K562 (cell line): ENCODE measurements around the gene C16orf78. TPM values are rescaled to one million over a fixed set of nuclear protein-coding genes. Genes with fewer than 3 reads are reported as not detected.
A peak's percentile ranks its signal among the peaks of the same experiment; 100 is the strongest.

Source experiments
- ATAC-seq: fragments of 200-7000 bp; cut with Tn5 transposase; 3 replicates; pipeline ENCODE4 v1.9.1; 2020; ENCODE audit warnings: moderate library complexity
- BruUV-seq: library from RNA; stranded (reverse); fragments of 400-500 nt; replicated peaks from 2 replicates; lab custom pipeline; 2021; lab: Mats Ljungman, UMichigan
- CTCF ChIA-PET: fragments of 300-600 bp; formaldehyde crosslinking; extraction: SDS; loops from one replicate; lab custom pipeline; 2021; ENCODE audit warnings: low intra/inter-chr PET ratio; lab: Yijun Ruan, JAX
- POLR2A ChIA-PET: fragments of 300-600, 350-650 bp; sonication (Branson Sonifier 250); formaldehyde crosslinking; extraction: SDS; loops from one replicate; lab custom pipeline; 2021; ENCODE audit warnings: antibody characterized with exemption, inconsistent platforms; lab: Yijun Ruan, JAX
- DNase-seq, 4 experiments: peaks; one replicate each; pipeline versions ENCODE4 v3.0.0 to v3.0.0-alpha.2; 2011 to 2018; ENCODE audit warnings: low spot score in 3 of 4, mixed read lengths in 3 of 4; ENCODE audit errors: extremely low read depth in 1 of 4
- FAIRE-seq: peaks from 2 replicates; lab custom pipeline; 2011; peaks lifted over from hg19 to GRCh38; lab: Jason Lieb, UNC
- H2AFZ ChIP-seq: 2 replicates; pipeline ENCODE4 v1.6.0; 2011; ENCODE audit warnings: low read depth, low read length, control low read depth, inconsistent platforms
- H3K27ac ChIP-seq: fragments of 200-600 bp; 3 replicates; pipeline ENCODE4 v1.8.0; 2011; ENCODE audit warnings: low read depth, mild to moderate bottlenecking, control low read depth, inconsistent platforms, low read length, moderate library complexity, mixed read lengths; ENCODE audit errors: extremely low read depth
- H3K27me3 ChIP-seq, 2 experiments: fragments of 300-600 bp in 1 of 2; 2 replicates in 1 of 2; 3 replicates in 1 of 2; pipeline versions ENCODE4 v1.6.0 to v1.8.0; 2011; ENCODE audit warnings: inconsistent platforms in 2 of 2, low read length in 2 of 2, mild to moderate bottlenecking in 1 of 2, mixed read lengths in 1 of 2, moderate library complexity in 1 of 2; ENCODE audit not compliant: control insufficient read depth in 2 of 2, insufficient read depth in 2 of 2
- H3K36me3 ChIP-seq: fragments of 300-600 bp; 3 replicates; pipeline ENCODE4 v1.8.0; 2011; ENCODE audit warnings: mild to moderate bottlenecking, low read length, inconsistent platforms; ENCODE audit not compliant: control insufficient read depth, insufficient read depth
- H3K4me1 ChIP-seq, 2 experiments: fragments of 200-600 bp in 1 of 2; replicated peaks in 1 of 2; 2 replicates in 1 of 2; 3 replicates in 1 of 2; pipeline versions ENCODE4 v1.5.1 to v1.8.0; 2011; ENCODE audit warnings: inconsistent platforms in 2 of 2, low read length in 2 of 2, mild to moderate bottlenecking in 1 of 2, mixed read lengths in 1 of 2, moderate library complexity in 1 of 2; ENCODE audit not compliant: control insufficient read depth in 2 of 2, insufficient read depth in 2 of 2
- H3K4me2 ChIP-seq: 2 replicates; pipeline ENCODE4 v1.6.1; 2011; ENCODE audit warnings: low read length, control low read depth, inconsistent platforms, mixed read lengths; ENCODE audit not compliant: insufficient read depth
- H3K4me3 ChIP-seq: fragments of 200-600 bp; sonication (generic), shearing (Covaris generic); 2 replicates; pipeline ENCODE4 v1.5.1; 2016; ENCODE audit warnings: control low read depth, inconsistent platforms
- H3K79me2 ChIP-seq: fragments of 200-600 bp; 3 replicates; pipeline ENCODE4 v1.8.0; 2011; ENCODE audit warnings: low read length, inconsistent platforms; ENCODE audit not compliant: control insufficient read depth, insufficient read depth
- H3K9ac ChIP-seq, 2 experiments: 2 replicates each; pipeline versions ENCODE4 v1.6.0 to v1.6.1; 2011; ENCODE audit warnings: low read depth in 2 of 2, low read length in 2 of 2, control low read depth in 1 of 2, inconsistent platforms in 1 of 2, mild to moderate bottlenecking in 1 of 2, mixed read lengths in 1 of 2; ENCODE audit not compliant: insufficient read depth in 1 of 2
- H3K9me1 ChIP-seq: one replicate; pipeline ENCODE4 v1.6.0; 2011; ENCODE audit warnings: inconsistent platforms, mild to moderate bottlenecking, low read length, moderate library complexity; ENCODE audit not compliant: control insufficient read depth, insufficient read depth
- H3K9me3 ChIP-seq: replicated peaks from 2 replicates; pipeline ENCODE4 v1.5.1; 2011; ENCODE audit warnings: low read depth, low read length, inconsistent platforms; ENCODE audit not compliant: control insufficient read depth, insufficient read depth
- H4K20me1 ChIP-seq: replicated peaks from 2 replicates; pipeline ENCODE4 v1.6.1; 2011; ENCODE audit warnings: low read length, inconsistent platforms, mixed read lengths; ENCODE audit not compliant: control insufficient read depth, insufficient read depth
- EHMT2 ChIP-seq: fragments of 450-650 bp; IDR thresholded peaks from 2 replicates; pipeline ENCODE4 v1.6.1; 2018; ENCODE audit warnings: antibody characterized with exemption
- MIER1 ChIP-seq: fragments of 450-650 bp; IDR thresholded peaks from 2 replicates; pipeline ENCODE4 v1.6.1; 2016; ENCODE audit warnings: antibody characterized with exemption, mild to moderate bottlenecking, low read depth
- NELFE ChIP-seq: IDR thresholded peaks from 2 replicates; pipeline ENCODE4 v1.6.1; 2011; ENCODE audit warnings: mild to moderate bottlenecking; ENCODE audit not compliant: insufficient read depth, insufficient read length
- REST ChIP-seq, 2 experiments: fragments of 450-650 bp; formaldehyde crosslinking in 1 of 2; IDR thresholded peaks; 2 replicates each; pipeline versions ENCODE4 v1.4.0 to v1.6.1; 2014 to 2020; ENCODE audit warnings: mild to moderate bottlenecking in 2 of 2, borderline replicate concordance in 1 of 2, low read depth in 1 of 2
- WGBS: fragments of 100-300 bp; shearing (Covaris generic); methylation state at CpG from one replicate; pipeline ENCODE4 v1.1.6; 2016; ENCODE audit warnings: low coverage, mixed read lengths; ENCODE audit not compliant: insufficient coverage; ENCODE audit errors: missing lambda C conversion rate; 5-methylcytosine and 5-hydroxymethylcytosine counted together
- in situ Hi-C: fragments of 300-500 bp; cut with MboI; formaldehyde crosslinking; loops from 4 replicates; pipeline ENCODE4 v1.15.0; 2018; ENCODE audit warnings: inconsistent platforms, mixed read lengths
- intact Hi-C: fragments of 100-400 bp; cut with micrococcal nuclease; formaldehyde crosslinking; loops from 2 replicates; pipeline ENCODE4 v1.14.2; 2022
- polyA plus RNA-seq, 8 experiments: library from polyadenylated mRNA; depleted of rRNA in 4 of 8; stranded (reverse) in 5 of 8; unstranded in 3 of 8; fragments of >200 nt; fragmentation: Nextera tagmentation in 2 of 8; fragmentation: Illumina TruSeq in 1 of 8; extraction: Ambion mirVana in 2 of 8; extraction: Trizol in 1 of 8; gene quantifications; 2 replicates each; pipeline versions ENCODE4 v1.2.1 to v1.2.3, GENCODE V29; 2011 to 2014; ENCODE audit warnings: inconsistent platforms in 1 of 8, missing spikeins in 1 of 8
- total RNA-seq, 7 experiments: library from RNA; depleted of rRNA in 6 of 7; stranded (reverse); fragments of >200 nt in 6 of 7; fragmentation: Illumina TruSeq in 2 of 7; extraction: Trizol in 2 of 7; gene quantifications; 2 replicates each; pipeline versions ENCODE4 v1.2.1 to v1.2.3, GENCODE V29; 2011 to 2021; ENCODE audit warnings: low replicate concordance in 1 of 7

The C16orf78 gene
- total and polyA plus RNA-seq, 9 of the 15 experiments (the other 6 are each of a cell fraction or from before 2014, with no cell fraction given) = not detected

GRCh38 chr16:49345829-49346228, 27.8 kb upstream of the C16orf78 start:
- ChIA-PET CTCF (no interaction called here), POLR2A (no interaction called here)
- Histone ChIP-seq H2AFZ (no peak overlapping the region), H3K27ac (no peak overlapping the region), H3K79me2 (no peaks in the 10 kb centered on the region), H3K9me1 (no peaks in the 10 kb centered on the region), H3K4me2 (no peak overlapping the region), H3K9ac (no peak overlapping the region), H3K9me3 (no peaks in the 10 kb centered on the region), H3K36me3 (no peaks in the 10 kb centered on the region), H3K4me3 (no peak overlapping the region), H3K27me3 (peaks cover 0 to 3% of the 10 kb centered on the region in 2 experiments; a peak in 1 of 5 replicates), H3K4me1 (no peaks in the 10 kb centered on the region), H4K20me1 (peaks cover 12% of the 10 kb centered on the region; the same call in 1 of the 2 replicates)
- ATAC-seq = peak; percentile 61; the same call in 1 of the 3 replicates
- intact Hi-C loops = no loop called here
- 2% methylated on average over 4 of the region's 4 CpGs for WGBS
- FAIRE-seq = no peak
- TF ChIP-seq REST (IDR thresholded peaks at IDR 0.05; ENCODE audit: borderline replicate concordance) (peak; percentile 96), REST (CRISPR knock-in tag; IDR thresholded peaks at IDR 0.05; ENCODE audit: low read depth) (peak; percentile 80; the same call in 1 of the 2 replicates), NELFE (no peak), EHMT2 (peak; percentile 92), MIER1 (peak; percentile 88)
- in situ Hi-C loops = loop anchor here (10.0 kb wide), 1 partner anchor 651 kb away; no protein-coding TSS in a partner anchor
- BruUV-seq = no TSS peak
- DNase-seq = peak in 3 of 4 experiments; percentile 11 to 27 (median 21)
